ENCODE data around the gene HECTD2.
"Not testable (repeated sequence)": the region's sequence is repeated elsewhere in the genome, so short reads cannot be mapped to it uniquely, and the experiment has no call there.

HECTD2 gene, protein sequence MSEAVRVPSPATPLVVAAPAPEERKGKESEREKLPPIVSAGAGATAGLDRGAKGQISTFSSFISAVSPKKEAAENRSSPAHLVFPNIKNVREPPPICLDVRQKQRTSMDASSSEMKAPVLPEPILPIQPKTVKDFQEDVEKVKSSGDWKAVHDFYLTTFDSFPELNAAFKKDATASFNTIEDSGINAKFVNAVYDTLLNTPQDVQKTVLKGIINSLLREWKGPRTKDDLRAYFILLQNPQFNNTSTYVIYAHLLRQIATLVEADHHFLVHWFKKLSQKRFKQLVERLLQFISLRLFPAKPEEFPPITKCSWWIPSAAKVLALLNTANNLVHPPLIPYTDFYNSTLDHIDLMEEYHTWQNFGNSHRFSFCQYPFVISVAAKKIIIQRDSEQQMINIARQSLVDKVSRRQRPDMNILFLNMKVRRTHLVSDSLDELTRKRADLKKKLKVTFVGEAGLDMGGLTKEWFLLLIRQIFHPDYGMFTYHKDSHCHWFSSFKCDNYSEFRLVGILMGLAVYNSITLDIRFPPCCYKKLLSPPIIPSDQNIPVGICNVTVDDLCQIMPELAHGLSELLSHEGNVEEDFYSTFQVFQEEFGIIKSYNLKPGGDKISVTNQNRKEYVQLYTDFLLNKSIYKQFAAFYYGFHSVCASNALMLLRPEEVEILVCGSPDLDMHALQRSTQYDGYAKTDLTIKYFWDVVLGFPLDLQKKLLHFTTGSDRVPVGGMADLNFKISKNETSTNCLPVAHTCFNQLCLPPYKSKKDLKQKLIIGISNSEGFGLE

GRCh38 chr10:91409869-91410637, at the start of gene HECTD2:
HECTD2 (plus strand) TSS chr10:91410344; CDS start chr10:91410439, 95 bp downstream.
- DNase-seq = peak; percentile 79
- in situ Hi-C loops (cut with HindIII; ENCODE audit: low pct_ligation_motif_present, low pct_unique_long_range_greater_than_20kb, low sequenced_read_pairs) = no loop called here

DNA sequence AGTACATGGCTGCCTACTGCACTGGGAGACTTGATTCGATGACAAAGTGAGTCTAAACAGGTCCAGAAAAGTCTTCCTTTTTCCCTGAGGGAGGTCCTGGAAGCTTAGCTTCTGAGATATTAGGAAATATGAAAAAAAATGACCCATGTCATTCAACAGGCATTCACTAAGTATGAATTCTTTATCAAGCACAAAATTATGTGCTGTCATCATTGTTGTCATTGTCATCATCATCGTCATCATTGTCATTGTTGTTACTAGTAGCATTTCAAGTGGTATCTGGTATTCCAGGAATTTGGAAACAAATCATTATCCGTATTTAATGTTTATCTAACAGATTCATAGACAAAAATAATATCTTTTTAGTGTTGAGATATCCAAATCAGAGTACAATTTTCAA, 49.7 kb upstream of the HECTD2 start:
- in situ Hi-C loops (cut with HindIII; ENCODE audit: low pct_ligation_motif_present, low pct_unique_long_range_greater_than_20kb, low sequenced_read_pairs) = no loop called here
- no peak for DNase-seq

DNA sequence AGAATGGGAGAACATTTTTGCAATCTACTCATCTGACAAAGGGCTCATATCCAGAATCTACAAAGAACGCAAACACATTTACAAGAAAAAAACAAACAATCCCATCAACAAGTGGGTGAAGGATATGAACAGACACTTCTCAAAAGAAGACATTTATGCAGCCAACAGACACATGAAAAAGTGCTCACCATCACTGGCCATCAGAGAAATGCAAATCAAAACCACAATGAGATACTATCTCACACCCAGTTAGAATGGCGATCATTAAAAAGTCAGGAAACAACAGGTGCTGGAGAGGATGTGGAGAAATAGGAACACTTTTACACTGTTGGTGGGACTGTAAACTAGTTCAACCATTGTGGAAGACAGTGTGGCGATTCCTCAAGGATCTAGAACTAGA, 44.6 kb upstream of the HECTD2 start:
- DNase-seq; in situ Hi-C loops (cut with HindIII; ENCODE audit: low pct_ligation_motif_present, low pct_unique_long_range_greater_than_20kb, low sequenced_read_pairs): not testable (repeated sequence)

DNA sequence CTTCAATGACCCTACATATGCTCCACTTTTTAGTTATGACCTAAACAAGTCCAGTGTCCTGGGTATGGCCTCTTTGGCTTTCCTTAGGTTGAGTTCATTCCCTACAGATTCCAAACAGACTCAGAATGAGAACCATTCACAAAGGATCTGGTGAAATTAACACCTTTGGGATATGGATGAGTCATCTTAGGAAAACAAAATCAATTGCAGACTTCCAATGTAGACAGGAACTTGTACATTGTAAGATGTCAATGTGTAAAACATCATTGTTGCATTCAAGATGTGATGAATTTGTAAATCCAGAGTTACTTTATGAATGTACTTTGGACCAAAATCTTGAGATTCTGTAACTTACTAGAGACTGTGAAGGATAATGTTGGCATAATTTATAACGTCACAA, 43.4 kb upstream of the HECTD2 start:
- in situ Hi-C loops (cut with HindIII; ENCODE audit: low pct_ligation_motif_present, low pct_unique_long_range_greater_than_20kb, low sequenced_read_pairs) = no loop called here
- DNase-seq = no peak

GRCh38 chr10:91367127-91367531, 43.0 kb upstream of the HECTD2 start:
- in situ Hi-C loops (cut with HindIII; ENCODE audit: low pct_ligation_motif_present, low pct_unique_long_range_greater_than_20kb, low sequenced_read_pairs) = no loop called here
- no peak for DNase-seq

DNA sequence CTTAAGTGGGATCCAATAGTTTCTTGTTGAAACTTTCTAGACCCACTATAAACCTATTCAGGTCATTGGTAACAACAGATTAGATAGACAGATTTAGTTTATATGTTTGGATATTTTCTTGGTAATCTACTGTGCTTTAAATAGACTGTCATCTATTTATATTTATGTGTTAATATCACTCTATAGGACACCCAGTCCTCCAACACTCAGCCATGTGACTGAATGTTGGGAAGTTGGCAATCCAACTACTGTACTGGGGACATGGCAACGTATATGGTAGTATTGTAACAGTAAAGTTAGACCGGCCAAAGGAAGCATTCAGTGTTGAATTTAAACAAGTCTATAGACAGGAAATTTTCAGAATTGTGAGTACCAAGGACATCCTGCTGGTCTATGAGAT, 42.6 kb upstream of the HECTD2 start:
- in situ Hi-C loops (cut with HindIII; ENCODE audit: low pct_ligation_motif_present, low pct_unique_long_range_greater_than_20kb, low sequenced_read_pairs) = no loop called here
- DNase-seq = no peak

GRCh38 chr10:91369978-91370589, 40.1 kb upstream of the HECTD2 start:
- DNase-seq = peak; percentile 20
- in situ Hi-C loops (cut with HindIII; ENCODE audit: low pct_ligation_motif_present, low pct_unique_long_range_greater_than_20kb, low sequenced_read_pairs) = not testable (repeated sequence)

GRCh38 chr10:91374052-91374451, 36.1 kb upstream of the HECTD2 start:
- no peak for DNase-seq
- in situ Hi-C loops (cut with HindIII; ENCODE audit: low pct_ligation_motif_present, low pct_unique_long_range_greater_than_20kb, low sequenced_read_pairs) = no loop called here

- in situ Hi-C loops (cut with HindIII; ENCODE audit: low pct_ligation_motif_present, low pct_unique_long_range_greater_than_20kb, low sequenced_read_pairs) = no loop called here
- no peak for DNase-seq
Observed at GRCh38 chr10:91378061-91378460, 32.1 kb upstream of the HECTD2 start.

- in situ Hi-C loops (cut with HindIII; ENCODE audit: low pct_ligation_motif_present, low pct_unique_long_range_greater_than_20kb, low sequenced_read_pairs) = no loop called here
- DNase-seq = no peak
Observed at GRCh38 chr10:91380873-91381256, 29.3 kb upstream of the HECTD2 start.

DNA sequence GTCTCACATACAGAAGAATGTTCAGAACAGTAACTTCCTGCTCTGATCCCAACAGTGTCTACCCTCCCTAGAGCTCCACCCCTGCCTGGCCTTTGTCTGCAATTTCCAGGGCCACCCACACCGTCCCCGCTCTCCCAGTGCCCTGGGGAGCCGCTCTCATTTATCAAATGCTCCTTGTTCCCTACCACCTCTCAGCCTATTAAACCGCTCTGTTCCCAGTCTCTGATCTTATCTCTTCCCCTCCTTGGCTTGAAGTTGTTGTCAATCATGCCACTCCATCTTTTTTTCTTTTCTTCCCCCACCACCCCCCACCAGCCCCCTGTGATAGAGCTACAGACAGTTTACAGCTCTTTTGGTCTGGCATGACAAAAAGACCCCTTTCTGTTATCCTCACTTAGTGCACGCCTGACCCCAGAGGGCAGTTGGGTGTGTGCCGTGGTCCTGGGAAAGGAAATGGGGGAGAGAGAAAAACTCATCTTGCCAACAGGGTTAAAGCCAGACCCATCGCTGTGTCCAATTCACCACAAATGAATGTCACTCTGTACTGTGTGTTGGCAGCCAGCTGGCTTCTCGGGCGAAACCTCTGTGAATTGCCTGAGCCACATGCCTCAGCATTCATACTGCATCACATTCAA, 28.8 kb upstream of the HECTD2 start:
- in situ Hi-C loops (cut with HindIII; ENCODE audit: low pct_ligation_motif_present, low pct_unique_long_range_greater_than_20kb, low sequenced_read_pairs) = no loop called here
- DNase-seq = no peak

GRCh38 chr10:91385306-91386085, 24.6 kb upstream of the HECTD2 start:
- in situ Hi-C loops (cut with HindIII; ENCODE audit: low pct_ligation_motif_present, low pct_unique_long_range_greater_than_20kb, low sequenced_read_pairs) = no loop called here
- DNase-seq = no peak

GRCh38 chr10:91389636-91390512, 20.3 kb upstream of the HECTD2 start:
- peak; percentile 78 for DNase-seq
- in situ Hi-C loops (cut with HindIII; ENCODE audit: low pct_ligation_motif_present, low pct_unique_long_range_greater_than_20kb, low sequenced_read_pairs) = no loop called here

GRCh38 chr10:91390513-91390825, 19.7 kb upstream of the HECTD2 start:
- in situ Hi-C loops (cut with HindIII; ENCODE audit: low pct_ligation_motif_present, low pct_unique_long_range_greater_than_20kb, low sequenced_read_pairs) = not testable (repeated sequence)

DNA sequence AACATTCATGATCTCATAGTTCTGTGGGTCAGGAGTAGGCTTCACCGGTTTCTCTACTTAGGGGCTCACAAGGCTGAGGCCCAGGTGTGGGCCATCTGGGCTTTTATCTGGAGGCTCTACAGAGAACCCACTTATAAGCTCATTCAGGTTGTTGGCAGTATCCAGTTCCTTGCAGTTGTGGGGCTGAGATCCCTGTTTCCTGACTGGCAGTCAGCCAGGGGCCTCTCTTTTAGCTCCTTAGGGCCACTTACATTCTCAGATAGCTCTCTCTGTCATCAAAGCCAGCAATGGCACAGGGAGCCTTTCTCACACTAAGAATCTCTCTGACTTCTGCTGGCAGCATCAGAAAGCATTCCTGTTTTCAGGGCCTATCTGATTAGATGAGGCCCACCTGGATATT, 18.2 kb upstream of the HECTD2 start:
- in situ Hi-C loops (cut with HindIII; ENCODE audit: low pct_ligation_motif_present, low pct_unique_long_range_greater_than_20kb, low sequenced_read_pairs) = no loop called here
- no peak for DNase-seq

More at GRCh38 chr10:91390513-91390825, 19.7 kb upstream of the HECTD2 start:
- DNase-seq = not testable (repeated sequence)

DNA sequence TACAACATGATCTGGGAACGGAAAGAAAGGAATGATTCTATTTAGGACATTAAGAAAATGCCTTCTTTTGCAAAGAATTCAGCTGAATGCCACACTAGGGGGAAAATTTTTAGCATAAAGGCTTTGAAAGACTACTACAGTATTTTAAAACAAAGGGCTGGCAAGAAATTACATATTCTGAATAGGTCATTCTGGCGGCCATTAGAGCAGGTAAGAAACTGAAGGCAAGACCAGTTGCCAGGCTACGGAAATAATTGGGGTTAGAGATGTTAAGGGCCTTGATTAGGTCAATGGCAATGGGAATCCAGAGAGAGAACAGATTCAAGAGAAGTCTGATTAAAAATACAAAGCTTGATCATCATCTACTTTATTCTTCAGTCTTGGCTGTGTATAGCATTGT, 3.8 kb upstream of the HECTD2 start:
- DNase-seq = no peak
- in situ Hi-C loops (cut with HindIII; ENCODE audit: low pct_ligation_motif_present, low pct_unique_long_range_greater_than_20kb, low sequenced_read_pairs) = no loop called here

All from ACHN (cell line).